ENCODE results near the gene RPL22. TPM values are rescaled to one million over a fixed set of nuclear protein-coding genes. Genes with fewer than 3 reads are reported as not detected.
A peak's percentile ranks its signal among the peaks of the same experiment; 100 is the strongest.

RPL22 gene
- total RNA-seq, 1 donor = 93.0 TPM

- peak; percentile 100 for DNase-seq (ENCODE audit: insufficient read length, low spot score, missing footprints)
Measured at GRCh38 chr1:6246497-6247467, 47.4 kb upstream of the RPL22 start.

GRCh38 chr1:6245869-6246496 lies 46.6 kb upstream of the RPL22 start:
- no peak overlapping the region for H3K4me3 ChIP-seq (ENCODE audit: insufficient read depth, low read length)
- no peak overlapping the region for H3K4me2 ChIP-seq (ENCODE audit: insufficient read depth, low read length)

More at GRCh38 chr1:6246497-6247467, 47.4 kb upstream of the RPL22 start:
- Histone ChIP-seq H3K4me1 (ENCODE audit: insufficient read depth, low read length) (peaks cover 4% of the 10 kb centered on the region), H3K79me2 (ENCODE audit: insufficient read depth, low read length) (no peaks in the 10 kb centered on the region), H3K4me3 (ENCODE audit: insufficient read depth, low read length) (no peak overlapping the region), H2AFZ (ENCODE audit: low read length) (no peak overlapping the region), H3K27me3 (ENCODE audit: insufficient read depth, low read length) (peaks cover 48% of the 10 kb centered on the region), H4K20me1 (ENCODE audit: insufficient read depth, low read length) (peaks cover 7% of the 10 kb centered on the region), H3K9me3 (ENCODE audit: low read depth, low read length) (no peaks in the 10 kb centered on the region), H3K27ac (ENCODE audit: low read depth, low read length) (no peak overlapping the region), H3K4me2 (ENCODE audit: insufficient read depth, low read length) (no peak overlapping the region), H3K36me3 (ENCODE audit: insufficient read depth, low read length) (no peaks in the 10 kb centered on the region)
- peak; percentile 83 for TF ChIP-seq CTCF (IDR thresholded peaks at IDR 0.05; ENCODE audit: extremely low read depth, low read depth, low read length)

GRCh38 chr1:6245086-6245868 lies 45.9 kb upstream of the RPL22 start:
- Histone ChIP-seq H3K36me3 (ENCODE audit: insufficient read depth, low read length) (no peaks in the 10 kb centered on the region), H3K27me3 (ENCODE audit: insufficient read depth, low read length) (peaks cover 63% of the 10 kb centered on the region), H4K20me1 (ENCODE audit: insufficient read depth, low read length) (peaks cover 7% of the 10 kb centered on the region), H3K4me2 (ENCODE audit: insufficient read depth, low read length) (peak overlapping the region; percentile 24), H3K4me1 (ENCODE audit: insufficient read depth, low read length) (peaks cover 4% of the 10 kb centered on the region), H3K9me3 (ENCODE audit: low read depth, low read length) (no peaks in the 10 kb centered on the region), H3K27ac (ENCODE audit: low read depth, low read length) (no peak overlapping the region), H3K79me2 (ENCODE audit: insufficient read depth, low read length) (no peaks in the 10 kb centered on the region), H2AFZ (ENCODE audit: low read length) (no peak overlapping the region), H3K4me3 (ENCODE audit: insufficient read depth, low read length) (no peak overlapping the region)
- peak; percentile 69 for TF ChIP-seq CTCF (IDR thresholded peaks at IDR 0.05; ENCODE audit: extremely low read depth, low read depth, low read length)
- peak; percentile 100 for DNase-seq (ENCODE audit: insufficient read length, low spot score, missing footprints)

More at GRCh38 chr1:6245869-6246496, 46.6 kb upstream of the RPL22 start:
- peak; percentile 90 for DNase-seq (ENCODE audit: insufficient read length, low spot score, missing footprints)
- peaks cover 4% of the 10 kb centered on the region for H3K4me1 ChIP-seq (ENCODE audit: insufficient read depth, low read length)
- H2AFZ ChIP-seq (ENCODE audit: low read length) = no peak overlapping the region
- H3K27ac ChIP-seq (ENCODE audit: low read depth, low read length) = no peak overlapping the region
- H3K9me3 ChIP-seq (ENCODE audit: low read depth, low read length) = no peaks in the 10 kb centered on the region
- H3K27me3 ChIP-seq (ENCODE audit: insufficient read depth, low read length) = peaks cover 56% of the 10 kb centered on the region
- H3K36me3 ChIP-seq (ENCODE audit: insufficient read depth, low read length) = no peaks in the 10 kb centered on the region
- H3K79me2 ChIP-seq (ENCODE audit: insufficient read depth, low read length) = no peaks in the 10 kb centered on the region
- TF ChIP-seq CTCF (IDR thresholded peaks at IDR 0.05; ENCODE audit: extremely low read depth, low read depth, low read length) = no peak
- H4K20me1 ChIP-seq (ENCODE audit: insufficient read depth, low read length) = peaks cover 7% of the 10 kb centered on the region
